ENCODE results near the gene HOXC9.

Gene HOXC9

DNA sequence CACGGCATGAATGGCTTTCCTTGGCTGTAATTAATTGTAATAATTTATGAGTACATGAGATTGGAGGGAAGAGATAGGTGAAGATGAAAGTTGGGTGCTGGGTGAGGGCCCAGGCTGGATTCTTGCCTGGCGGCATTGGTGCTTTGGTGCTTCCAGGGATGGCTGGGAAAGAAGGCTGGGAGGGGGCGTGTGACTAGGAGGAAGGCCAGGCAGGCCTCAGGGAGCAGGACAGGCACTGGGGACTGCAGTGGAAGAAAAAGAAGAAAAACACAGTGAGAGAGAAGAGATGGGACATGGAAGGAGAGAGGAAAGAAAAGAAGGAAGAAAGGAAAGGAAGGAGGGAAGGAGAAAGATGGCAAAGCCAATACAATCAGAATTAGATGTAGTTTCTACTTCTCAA, 3.7 kb downstream of the HOXC9 start:
- no peak for DNase-seq

DNA sequence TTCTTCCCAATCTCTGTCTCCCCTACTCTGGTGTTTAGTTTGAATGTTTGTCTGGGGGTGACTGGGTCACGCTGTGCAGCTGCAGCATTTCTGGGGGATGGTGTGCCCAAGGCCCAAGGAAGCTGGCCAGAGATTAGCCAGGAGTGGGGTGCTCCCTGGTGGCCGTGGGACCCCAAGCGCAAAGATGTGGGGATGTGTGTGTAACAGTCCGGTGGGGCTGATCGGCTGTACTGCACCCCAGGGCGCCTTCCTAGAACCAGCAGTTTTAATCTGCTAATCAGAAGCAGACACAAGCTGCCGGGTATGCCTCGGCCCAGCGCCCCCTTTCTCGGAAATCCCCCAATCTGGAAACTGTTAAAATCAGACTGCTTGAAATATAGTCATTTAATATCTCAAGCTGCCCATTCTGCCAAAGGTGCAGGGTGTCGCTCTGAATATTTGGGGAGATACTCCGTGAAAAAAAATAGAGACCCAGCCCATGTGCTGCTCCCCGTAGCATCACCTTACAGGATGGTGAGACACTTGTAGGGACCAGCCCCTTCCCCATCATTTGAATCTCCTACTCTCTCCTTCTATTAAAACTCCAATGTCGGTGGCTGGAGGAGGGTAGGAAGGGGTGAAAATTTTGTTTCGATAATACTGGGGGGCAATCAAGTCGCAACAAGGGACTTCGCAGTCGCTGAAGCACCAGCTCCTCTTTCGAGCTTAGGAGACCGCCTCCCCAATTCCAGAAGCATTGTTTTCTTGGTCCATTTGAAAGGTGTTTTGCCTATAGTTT, 4.3 kb downstream of the HOXC9 start:
- DNase-seq, result no peak

DNA sequence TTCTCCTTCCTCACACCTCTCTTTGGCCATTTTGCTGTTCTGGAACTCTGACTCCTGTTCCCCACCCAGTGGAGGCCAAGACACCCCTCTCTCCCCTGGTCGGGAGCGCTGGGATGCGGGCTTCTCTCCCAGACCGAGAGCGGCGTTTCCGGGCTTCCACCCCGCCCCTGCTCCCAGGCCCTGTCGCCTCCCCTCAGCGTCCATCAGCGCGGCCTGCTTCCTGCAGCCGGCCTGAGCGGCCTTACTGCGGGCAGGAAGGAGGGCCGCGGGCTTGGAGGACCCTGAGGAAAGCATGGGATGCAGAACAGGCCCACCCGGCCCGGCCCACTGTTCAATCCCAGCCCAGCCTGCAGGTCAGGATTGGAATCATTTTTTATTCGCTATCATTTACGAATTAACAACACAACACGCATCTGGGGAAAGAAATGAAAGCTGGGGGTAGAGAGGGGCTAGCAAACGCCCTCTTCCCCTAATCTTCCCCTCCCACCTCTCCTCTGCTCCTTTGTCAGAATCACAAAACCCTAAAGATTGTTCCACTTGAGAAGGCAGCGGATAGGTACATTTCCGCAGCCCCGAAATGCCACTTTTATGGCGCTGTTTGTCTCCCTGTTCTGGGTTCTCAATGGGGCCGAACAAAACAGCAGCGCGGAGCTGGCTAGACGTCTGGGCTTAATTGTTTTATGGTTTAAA, 5.0 kb downstream of the HOXC9 start:
- no peak for DNase-seq

DNA sequence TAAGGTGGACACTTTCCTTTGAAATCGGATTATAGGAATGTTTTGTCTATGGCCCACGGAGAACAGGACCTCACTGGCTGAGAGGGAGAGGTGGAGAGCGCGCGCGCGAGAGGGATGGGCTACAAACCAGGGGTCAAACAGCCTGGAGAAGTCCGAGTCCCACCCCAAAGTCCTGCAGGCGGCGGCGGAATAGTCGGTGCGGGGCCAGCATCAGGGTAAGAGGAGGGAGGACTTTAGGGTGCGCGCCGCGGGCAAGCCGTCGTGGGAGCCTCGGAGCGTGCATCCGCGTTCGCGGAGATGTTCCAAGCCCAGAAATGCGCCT, 5.5 kb downstream of the HOXC9 start:
- no peak for DNase-seq

DNA sequence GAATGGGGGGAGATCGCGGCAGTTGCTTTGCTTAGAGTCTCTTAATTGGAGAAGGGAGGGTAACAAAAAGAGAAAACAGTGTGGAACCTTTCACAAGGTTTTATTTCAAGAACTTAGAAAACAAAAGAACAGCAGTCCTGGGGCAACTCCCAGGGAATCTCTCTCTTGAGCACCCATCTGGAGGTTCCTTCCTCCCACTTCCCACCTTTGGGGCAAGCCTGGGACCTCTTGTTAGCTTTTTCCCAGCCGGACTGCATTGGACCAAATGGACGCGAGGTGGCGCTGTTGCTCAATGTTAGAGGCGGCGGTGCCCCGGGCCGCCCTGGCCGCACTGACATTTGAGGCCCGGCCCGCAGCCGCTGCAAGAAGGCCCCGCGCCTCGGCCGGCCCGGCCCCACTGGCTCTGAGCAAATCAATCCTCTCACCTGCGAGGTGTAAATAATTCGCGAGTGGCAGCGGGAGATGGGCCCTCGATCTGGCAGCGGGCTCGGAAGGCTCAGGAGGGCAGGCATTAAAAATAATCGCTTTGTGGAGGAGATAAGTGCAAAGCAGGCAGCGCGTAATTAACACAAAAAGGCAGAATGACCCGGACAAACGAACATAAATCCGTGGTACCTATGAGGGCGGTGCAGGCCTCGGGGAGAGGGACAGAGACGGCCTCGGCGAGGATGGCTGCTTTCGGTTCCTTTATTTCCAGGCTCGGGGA, 6.0 kb downstream of the HOXC9 start:
- peak; percentile 79 for DNase-seq

DNA sequence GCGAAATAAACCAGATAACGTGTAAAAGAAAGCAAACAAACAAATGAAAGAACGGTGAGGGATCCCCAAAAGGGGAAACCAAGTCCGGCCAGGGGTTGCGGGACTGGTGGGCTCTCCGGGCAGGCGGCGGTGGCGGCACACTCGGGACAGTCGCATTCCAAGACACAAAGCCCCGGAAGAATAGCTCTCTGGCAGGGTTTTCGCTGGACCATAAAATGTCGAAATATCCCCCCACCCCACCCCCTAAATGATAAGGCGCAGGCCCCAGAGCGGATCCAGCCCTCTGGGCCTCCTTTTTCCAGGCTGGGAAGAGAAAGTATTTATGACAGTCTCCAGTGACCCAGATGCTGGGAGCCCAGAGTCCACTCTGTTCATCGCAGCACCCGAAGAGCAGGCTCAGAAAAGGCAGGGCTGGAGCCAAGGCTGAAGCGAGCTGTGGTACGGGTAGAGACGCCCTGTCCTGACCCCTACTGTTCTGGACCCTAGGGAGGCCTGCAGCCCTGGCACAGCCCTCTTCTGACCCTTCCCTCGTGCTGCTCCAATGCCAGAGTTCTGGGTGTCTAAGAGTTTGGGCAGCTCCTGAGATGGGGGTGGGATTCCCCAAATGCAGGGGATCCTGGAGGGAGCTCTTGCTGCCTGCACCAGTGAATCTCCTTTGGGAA, 6.7 kb downstream of the HOXC9 start:
- no peak for DNase-seq

DNA sequence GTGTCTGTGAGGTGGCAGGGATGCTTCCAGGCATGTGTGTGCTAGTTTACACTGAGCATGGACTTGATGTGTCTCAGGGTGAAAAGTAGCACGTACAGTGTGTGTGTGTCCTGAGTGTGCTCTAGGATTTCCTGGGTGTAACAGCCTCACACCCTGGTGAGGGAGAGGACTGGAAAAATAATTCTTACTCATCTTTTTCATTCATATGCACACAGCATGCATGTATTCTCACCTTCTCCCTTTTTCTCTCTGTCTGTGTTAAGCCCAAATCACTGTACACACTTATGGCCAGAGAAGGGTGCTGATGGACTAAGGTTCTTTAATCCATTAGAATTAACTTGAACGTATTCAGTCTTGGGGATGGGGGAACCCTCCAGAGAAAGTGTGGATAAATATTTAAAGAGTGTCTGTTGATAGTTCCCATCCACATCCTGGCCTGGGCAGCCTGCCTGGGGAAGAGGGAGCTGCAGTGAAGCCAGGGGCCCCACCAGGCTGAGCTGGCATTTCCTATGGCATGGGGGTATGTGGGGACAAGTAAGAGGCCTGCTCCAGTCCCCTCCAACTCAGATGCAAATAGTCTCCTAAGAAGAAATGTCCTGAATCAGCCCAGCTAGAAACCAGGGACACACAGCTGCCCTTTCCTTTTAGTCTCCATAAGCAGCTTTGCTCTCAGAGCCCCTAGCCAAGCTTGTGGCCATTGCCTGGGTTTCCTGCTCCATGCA, 7.7 kb downstream of the HOXC9 start:
- DNase-seq, result no peak

DNA sequence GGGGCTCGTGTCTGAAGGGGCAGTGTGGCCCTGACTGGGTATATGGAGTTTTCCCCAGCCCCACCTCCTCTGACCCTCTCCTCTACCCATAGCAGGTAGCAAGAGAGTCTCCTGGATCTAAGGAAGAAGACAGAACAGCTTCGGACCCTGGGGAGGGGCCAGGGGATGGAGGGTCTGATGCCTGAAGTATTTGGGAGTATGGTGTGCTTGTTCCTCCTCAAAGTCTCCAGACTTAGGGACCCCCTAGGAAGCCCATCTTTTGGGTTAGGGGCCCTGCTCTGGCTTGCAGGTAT, 8.2 kb downstream of the HOXC9 start:
- no peak for DNase-seq

DNA sequence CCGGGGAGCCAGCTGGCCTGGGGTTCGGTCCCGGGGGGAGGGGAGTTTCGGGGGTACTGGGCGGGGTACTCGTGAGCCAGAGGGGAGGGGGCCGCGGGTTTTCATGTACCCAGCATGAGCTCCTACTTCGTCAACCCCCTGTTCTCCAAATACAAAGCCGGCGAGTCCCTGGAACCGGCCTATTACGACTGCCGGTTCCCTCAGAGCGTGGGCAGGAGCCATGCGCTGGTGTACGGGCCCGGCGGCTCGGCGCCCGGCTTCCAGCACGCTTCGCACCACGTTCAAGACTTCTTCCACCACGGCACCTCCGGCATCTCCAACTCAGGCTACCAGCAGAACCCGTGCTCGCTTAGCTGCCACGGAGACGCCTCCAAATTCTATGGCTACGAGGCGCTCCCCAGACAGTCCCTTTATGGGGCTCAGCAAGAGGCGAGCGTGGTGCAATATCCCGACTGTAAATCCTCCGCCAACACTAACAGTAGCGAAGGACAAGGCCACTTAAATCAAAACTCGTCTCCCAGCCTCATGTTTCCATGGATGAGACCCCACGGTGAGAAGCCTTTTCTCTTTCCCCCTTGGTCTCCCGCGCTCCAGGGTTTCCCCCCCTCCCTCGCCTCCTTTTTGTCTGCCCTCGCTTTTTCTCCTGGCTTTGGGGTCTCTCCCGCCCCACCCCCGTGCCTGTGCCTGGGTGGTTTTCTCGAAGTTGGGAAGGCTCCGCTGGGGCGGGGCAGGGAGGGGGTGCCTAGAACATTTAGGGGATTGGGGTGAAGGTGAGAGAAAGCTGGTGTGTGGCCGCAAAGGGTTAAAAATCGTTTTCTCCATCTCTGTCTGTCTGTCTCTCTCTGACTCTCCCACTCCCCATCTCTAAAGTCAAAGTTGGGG, 9.5 kb downstream of the HOXC9 start:
- no peak for DNase-seq

DNA sequence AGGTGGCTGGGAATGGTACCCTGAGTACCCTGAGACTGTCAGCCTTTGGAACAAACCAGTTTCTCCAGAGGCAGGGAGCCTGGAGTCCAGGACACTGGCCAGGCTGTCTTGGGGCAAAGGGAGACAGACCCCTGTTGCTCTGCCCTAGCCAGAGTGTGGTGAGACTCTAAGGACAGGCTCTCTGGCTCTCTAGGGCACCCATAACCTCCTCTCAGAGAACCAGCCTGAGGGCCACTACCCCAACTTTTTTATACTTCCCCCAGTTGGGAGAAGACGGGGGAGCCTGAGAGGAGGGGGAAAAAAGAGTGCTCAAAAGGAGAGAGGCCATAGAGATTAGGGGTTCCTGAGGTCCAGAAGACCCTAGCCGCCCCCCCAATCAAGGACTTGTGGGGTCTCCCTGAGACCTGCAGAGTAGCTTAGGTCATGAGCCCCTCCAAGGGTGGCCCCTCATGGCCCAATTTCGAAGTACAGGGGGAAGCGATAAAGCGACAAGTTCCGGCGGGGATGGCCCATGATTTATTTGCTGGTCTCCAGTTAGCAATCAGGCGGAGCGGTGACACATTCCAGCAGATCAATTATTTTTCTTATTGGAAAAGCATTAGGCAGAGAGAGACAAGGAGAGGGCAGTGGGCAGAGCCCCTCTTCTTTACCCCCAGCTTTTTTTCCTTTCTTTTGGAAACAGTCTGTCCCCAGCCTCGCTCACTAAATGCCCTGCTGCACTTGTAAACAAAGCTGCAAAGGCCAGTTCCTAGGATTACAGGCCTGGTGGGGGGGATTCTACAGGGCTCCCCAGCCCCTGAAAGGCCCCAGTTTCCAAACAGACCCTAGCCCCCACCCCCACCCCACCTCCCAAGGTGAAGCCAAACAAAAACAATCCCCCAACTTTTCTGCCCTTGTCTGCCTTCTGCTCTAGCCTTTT, 10.4 kb downstream of the HOXC9 start:
- DNase-seq, result no peak

DNA sequence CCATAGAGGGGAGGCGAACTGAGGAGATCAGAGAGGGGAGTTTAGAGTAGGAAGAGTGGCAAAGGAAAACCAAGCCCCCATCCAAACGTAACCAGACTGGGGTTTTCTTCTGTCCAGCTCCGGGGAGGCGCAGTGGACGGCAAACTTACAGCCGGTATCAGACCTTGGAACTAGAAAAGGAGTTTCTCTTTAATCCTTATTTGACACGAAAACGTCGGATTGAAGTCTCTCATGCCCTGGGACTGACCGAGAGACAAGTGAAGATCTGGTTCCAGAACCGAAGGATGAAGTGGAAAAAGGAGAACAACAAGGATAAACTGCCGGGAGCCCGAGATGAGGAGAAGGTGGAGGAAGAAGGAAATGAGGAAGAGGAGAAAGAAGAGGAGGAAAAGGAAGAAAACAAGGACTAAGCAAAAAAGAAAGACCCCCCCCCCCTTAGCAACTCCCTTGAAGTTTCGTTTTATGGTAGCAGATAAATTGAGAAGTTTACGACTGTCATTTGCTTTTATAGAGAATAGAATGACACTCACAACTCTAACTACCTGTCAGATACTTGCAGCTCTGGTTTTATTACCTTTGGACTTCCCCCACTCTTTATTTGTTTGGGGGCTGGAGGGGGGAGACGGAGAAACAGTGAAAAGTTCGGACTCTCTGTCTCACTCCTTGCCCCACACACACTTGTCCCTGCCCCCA, 11.2 kb downstream of the HOXC9 start:
- DNase-seq, result no peak

DNA sequence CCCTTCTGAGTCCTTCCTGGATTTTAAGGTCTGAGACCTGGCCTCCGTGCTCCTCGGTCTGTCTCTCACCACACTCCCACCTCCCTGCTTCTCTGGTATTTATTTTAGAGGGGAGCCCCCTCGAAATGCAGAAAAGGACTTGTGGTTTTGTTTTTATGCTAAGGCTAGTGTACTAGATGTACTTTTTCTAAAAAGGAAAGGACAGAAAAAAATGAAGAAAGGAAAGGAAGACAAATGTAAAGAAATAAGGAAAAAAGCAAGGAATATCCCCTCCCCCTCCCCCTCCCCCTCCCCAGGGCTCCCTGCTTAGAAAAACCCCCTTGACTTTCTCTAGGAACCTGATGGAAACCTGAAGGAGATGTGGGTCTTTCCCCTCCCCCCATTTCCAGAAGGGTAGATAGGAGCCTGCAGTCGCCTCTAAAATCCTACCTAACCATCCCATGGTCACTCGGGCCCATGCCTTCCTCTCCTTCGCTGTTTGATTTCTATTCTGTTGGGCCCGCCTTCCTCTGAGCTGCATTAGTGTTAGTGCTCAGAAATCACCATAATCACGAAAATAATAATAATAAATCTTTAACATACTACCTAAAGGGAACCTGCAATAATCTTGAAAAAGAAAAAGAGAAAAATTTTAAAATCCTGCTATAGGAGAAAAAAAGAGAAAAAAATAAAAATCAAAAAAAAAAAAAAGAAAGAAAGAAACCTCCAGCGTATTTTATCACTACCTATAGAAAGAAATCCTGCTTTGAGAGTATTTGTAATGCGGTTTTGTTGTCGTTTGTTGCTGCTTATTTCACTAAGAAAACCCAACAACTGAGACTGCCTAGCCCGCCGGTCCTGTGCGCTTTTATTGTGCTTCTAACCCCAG, 11.9 kb downstream of the HOXC9 start:
- no peak for DNase-seq

DNA sequence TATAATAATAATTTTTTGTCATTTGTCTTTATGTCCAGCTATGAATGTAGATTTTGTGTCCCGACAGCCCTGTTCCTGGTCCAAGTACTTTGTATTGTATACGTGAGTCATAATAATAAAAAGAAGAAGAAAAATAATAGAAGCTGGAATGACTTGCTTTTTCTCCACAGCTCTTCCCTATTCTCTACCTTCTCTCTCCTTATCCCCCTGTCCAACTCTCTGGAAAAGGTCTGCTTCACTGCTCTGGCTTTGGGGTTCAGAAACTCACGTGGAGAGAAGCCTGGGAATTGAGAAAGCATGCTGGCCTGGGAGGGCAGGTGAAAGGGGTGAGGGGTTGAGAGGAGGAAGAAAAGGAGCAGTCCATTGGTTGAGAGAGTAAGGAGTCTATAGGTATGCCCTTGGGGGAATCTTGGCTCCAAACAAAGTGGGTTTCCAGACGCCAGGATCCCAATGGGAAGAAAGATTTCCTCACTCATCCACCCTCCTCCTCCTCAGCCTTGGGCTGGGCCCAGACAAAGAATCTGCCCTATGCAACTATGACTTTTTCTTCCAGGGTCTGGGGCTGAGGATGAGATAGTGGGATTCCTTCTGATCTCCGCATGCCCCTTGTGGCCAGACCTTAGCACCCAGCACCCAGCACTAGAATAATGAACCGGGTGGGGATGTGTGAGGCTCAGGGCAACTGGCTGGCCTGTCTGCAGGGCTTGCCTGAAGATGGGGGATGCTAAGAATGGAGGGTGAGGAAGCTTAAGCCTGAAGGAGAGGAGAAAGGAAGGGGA, 12.9 kb downstream of the HOXC9 start:
- no peak for DNase-seq

DNA sequence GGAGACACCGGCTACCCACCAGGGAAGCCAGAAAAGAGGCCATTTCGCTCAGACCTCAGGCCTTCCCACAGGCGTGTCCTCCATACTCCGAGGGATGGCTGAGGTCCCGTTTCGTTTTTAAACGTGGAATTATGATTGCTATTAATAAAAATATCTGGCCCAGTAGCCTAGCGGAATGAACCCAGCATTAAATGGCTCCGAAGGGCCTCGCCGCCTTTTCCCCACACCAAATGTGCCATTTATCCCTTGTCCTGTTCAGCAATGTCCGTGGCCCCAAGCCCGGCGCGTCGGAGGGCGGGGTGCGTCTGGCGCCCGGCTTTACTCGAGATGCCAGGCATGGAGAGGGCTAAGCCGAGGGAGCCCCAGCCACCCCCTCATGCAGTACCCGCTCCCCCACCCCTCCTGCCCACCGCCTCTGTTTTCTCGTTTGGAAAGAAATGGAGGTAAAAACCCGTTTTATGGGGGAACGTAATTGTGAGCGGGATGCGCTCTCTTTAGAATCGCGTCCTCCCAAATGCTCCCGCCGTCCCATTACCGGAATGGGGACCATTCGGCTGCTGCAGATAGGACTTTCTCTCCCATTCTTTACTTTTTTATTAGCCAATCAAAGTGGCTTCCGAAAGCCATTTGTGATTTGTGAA, 14.5 kb downstream of the HOXC9 start:
- DNase-seq, result no peak

DNA sequence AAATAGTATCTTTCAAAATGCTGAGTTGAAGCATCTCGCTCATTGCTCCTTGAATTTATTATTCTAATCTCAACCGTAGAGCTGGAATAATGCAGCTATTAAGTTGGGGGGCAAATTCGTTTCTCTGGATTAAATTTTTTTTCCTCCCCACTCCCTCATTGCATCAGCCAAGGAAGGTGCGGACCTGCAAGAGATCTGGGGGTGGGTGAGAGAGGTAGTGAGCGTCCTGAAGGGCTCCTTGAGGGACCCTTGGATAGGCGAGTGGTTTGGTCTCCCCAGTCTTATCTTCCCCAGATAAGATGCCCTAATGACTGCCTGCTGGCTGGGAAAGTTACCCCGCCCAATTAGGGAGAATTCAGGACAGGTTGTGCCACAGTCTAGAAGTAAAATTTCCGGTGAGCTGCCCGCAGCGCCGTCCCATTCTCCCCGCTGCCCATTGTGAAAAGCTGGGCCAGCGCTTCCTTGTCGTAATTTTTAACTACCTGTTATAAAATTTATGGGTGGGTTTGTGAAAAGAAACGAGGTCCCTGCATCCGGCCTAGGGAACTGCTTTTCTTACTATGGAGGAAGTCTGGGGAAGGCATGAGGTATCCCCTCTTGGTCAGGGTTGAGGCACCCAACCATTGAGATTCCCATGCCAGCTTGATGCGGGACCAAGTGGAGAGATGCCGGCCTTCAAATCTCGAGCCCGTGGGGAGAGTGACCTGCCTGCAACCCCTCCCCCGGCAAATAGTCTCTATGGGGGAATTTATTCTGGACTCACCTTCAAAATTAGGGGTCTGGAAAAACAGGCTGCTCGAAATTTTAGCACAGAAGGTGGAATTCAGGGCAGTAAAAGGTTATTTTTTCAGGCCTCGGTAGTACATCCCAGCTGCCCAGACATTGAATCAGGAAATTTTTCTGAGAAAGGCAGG, 15.3 kb downstream of the HOXC9 start:
- no peak for DNase-seq

DNA sequence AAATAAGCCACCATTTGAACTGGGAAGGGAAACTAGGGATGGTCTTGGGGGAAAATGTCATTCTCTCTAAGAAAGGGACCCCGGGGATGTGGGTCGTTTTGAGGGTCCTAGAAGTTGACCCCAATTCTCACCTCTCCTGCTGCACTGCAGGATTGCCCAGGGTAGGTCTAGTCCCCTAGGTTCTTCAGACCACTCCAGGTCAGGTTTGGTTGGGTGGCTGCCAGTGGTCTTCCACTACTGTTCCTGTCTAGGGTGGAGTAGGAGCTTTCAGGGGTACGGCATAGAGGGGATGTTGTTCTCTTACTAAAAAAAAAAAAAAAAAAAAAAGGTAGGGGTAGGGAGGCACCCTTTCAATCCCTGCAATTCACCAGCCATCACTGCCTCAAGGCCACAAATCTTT, 16.1 kb downstream of the HOXC9 start:
- DNase-seq, result no peak

DNA sequence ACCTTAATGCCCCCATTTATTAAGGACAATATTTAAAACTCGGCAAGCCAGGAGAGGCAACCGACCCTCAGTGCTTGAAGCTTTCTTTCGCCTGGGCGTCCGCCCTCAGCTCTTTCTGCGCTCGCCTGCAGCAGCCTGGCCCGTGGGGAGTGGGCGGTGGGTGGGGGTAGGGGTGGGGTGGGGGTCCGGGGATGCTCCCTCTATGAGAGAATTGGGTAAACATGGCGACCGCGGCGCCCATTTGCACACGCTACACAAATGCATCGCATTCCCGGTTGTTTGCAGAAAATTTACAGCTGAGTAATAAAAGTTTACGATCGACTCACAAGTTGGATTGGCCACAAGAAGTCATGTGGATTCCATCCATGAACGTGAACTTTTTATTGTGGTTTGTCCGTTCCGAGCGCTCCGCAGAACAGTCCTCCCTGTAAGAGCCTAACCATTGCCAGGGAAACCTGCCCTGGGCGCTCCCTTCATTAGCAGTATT, 16.6 kb downstream of the HOXC9 start:
- no peak for DNase-seq
